HepG2 (cell line): ENCODE results near the gene RNASE7. TPM values are rescaled to one million over a fixed set of nuclear protein-coding genes. Genes with fewer than 3 reads are reported as not detected.
A peak's percentile ranks its signal among the peaks of the same experiment; 100 is the strongest.

Experiments
- ATF7 ChIP-seq, 2 experiments: fragments of 450-650 bp in 1 of 2; sonication (generic) in 1 of 2; formaldehyde crosslinking in 1 of 2; IDR thresholded peaks; 2 replicates each; pipeline versions ENCODE4 v1.4.0 to v1.6.1; 2016 to 2020; ENCODE audit warnings: antibody characterized with exemption in 1 of 2, mild to moderate bottlenecking in 1 of 2, missing genetic modification reagents in 1 of 2
- ATF7-NPFF ChIP-seq: sonication (generic); formaldehyde crosslinking; IDR thresholded peaks from 2 replicates; pipeline ENCODE4 v1.8.1; 2023; ENCODE audit warnings: mild to moderate bottlenecking, low read depth, missing genetic modification reagents, moderate library complexity
- BRD4 ChIP-seq: sonication (generic); formaldehyde crosslinking; IDR thresholded peaks from 2 replicates; pipeline ENCODE4 v1.4.0; 2020; ENCODE audit warnings: missing genetic modification reagents
- E2F5 ChIP-seq: sonication (generic); formaldehyde crosslinking; conservative IDR thresholded peaks from 2 replicates; pipeline ENCODE4 v1.4.0; 2020; ENCODE audit warnings: missing genetic modification reagents
- EED ChIP-seq: sonication (generic); formaldehyde crosslinking; IDR thresholded peaks from 2 replicates; pipeline ENCODE4 v1.5.0; 2020; ENCODE audit warnings: mild to moderate bottlenecking, missing genetic modification reagents
- FOXC1 ChIP-seq: sonication (generic); formaldehyde crosslinking; IDR thresholded peaks from 2 replicates; pipeline ENCODE4 v1.8.0; 2022; ENCODE audit warnings: mild to moderate bottlenecking, missing genetic modification reagents, borderline replicate concordance
- FOXK2 ChIP-seq: fragments of 450-650 bp; IDR thresholded peaks from 2 replicates; pipeline ENCODE4 v1.6.1; 2016
- GZF1 ChIP-seq: sonication (generic); formaldehyde crosslinking; IDR thresholded peaks from 2 replicates; pipeline ENCODE4 v1.5.1; 2020; ENCODE audit warnings: mild to moderate bottlenecking, missing genetic modification reagents
- HMG20B ChIP-seq: conservative IDR thresholded peaks from 2 replicates; pipeline ENCODE4 v1.6.1; 2016; ENCODE audit warnings: missing genetic modification reagents, missing compliant biosample characterization
- KDM1A ChIP-seq: IDR thresholded peaks from 2 replicates; pipeline ENCODE4 v1.6.1; 2016; ENCODE audit warnings: missing compliant biosample characterization
- LRRFIP1 ChIP-seq: sonication (generic); formaldehyde crosslinking; conservative IDR thresholded peaks from 2 replicates; pipeline ENCODE4 v1.4.0; 2020; ENCODE audit warnings: missing genetic modification reagents
- MED8 ChIP-seq: sonication (generic); formaldehyde crosslinking; IDR thresholded peaks from 2 replicates; pipeline ENCODE4 v1.8.1; 2023; ENCODE audit warnings: mild to moderate bottlenecking, missing genetic modification reagents; ENCODE audit not compliant: insufficient replicate concordance
- NFE2 ChIP-seq: sonication (generic); formaldehyde crosslinking; IDR thresholded peaks from 2 replicates; pipeline ENCODE4 v1.4.0; 2020; ENCODE audit warnings: missing genetic modification reagents
- NR3C1 ChIP-seq: sonication (generic); formaldehyde crosslinking; IDR thresholded peaks from 2 replicates; pipeline ENCODE4 v1.4.0; 2020; ENCODE audit warnings: missing genetic modification reagents
- PCBP2 ChIP-seq: fragments of 200-400 bp; formaldehyde crosslinking; optimal IDR thresholded peaks from 2 replicates; pipeline ENCODE3; 2018; ENCODE audit warnings: low read length, low read depth; ENCODE audit not compliant: poor library complexity, severe bottlenecking
- POLR2G ChIP-seq: fragments of 200-400 bp; formaldehyde crosslinking; IDR thresholded peaks from 2 replicates; pipeline ENCODE4 v1.6.1; 2018; ENCODE audit warnings: mild to moderate bottlenecking, low read depth, low read length, moderate library complexity
- PRMT3 ChIP-seq: sonication (generic); formaldehyde crosslinking; IDR thresholded peaks from 2 replicates; pipeline ENCODE4 v1.8.1; 2022; ENCODE audit warnings: low read depth, mild to moderate bottlenecking, moderate library complexity, missing genetic modification reagents, borderline replicate concordance
- RFXANK ChIP-seq: IDR thresholded peaks from 2 replicates; pipeline ENCODE4 v1.6.1; 2016
- SETDB1 ChIP-seq: sonication (generic); formaldehyde crosslinking; IDR thresholded peaks from 2 replicates; pipeline ENCODE4 v1.5.1; 2020; ENCODE audit warnings: missing genetic modification reagents, mild to moderate bottlenecking, borderline replicate concordance
- TCF7L2 ChIP-seq: IDR thresholded peaks from 2 replicates; pipeline ENCODE4 v1.6.1; 2011; ENCODE audit warnings: mild to moderate bottlenecking, low read depth, low read length, moderate library complexity
- ZFAT ChIP-seq: sonication (generic); formaldehyde crosslinking; conservative IDR thresholded peaks from 2 replicates; pipeline ENCODE4 v1.8.1; 2023; ENCODE audit warnings: missing genetic modification reagents, inconsistent platforms
- ZNF121 ChIP-seq: sonication (generic); formaldehyde crosslinking; IDR thresholded peaks from 2 replicates; pipeline ENCODE4 v1.5.0; 2020; ENCODE audit warnings: mild to moderate bottlenecking, missing genetic modification reagents
- ZNF296 ChIP-seq: sonication (generic); formaldehyde crosslinking; conservative IDR thresholded peaks from 2 replicates; pipeline ENCODE4 v1.5.0; 2020; ENCODE audit warnings: mild to moderate bottlenecking, missing genetic modification reagents
- ZNF30 ChIP-seq: sonication (generic); formaldehyde crosslinking; IDR thresholded peaks from 2 replicates; pipeline ENCODE4 v1.5.0; 2020; ENCODE audit warnings: mild to moderate bottlenecking, missing genetic modification reagents
- ZNF367 ChIP-seq: sonication (generic); formaldehyde crosslinking; IDR thresholded peaks from 2 replicates; pipeline ENCODE4 v1.4.0; 2020; ENCODE audit warnings: missing genetic modification reagents, borderline replicate concordance
- ZNF773 ChIP-seq: sonication (generic); formaldehyde crosslinking; IDR thresholded peaks from 2 replicates; pipeline ENCODE4 v1.4.0; 2020; ENCODE audit warnings: missing genetic modification reagents, borderline replicate concordance
- ZSCAN21 ChIP-seq: sonication (generic); formaldehyde crosslinking; IDR thresholded peaks from 2 replicates; pipeline ENCODE4 v1.8.0; 2022; ENCODE audit warnings: mild to moderate bottlenecking, missing genetic modification reagents, moderate library complexity, borderline replicate concordance
- polyA plus RNA-seq, 8 experiments: library from polyadenylated mRNA; depleted of rRNA in 3 of 8; stranded (reverse) in 7 of 8; unstranded in 1 of 8; fragments of >200 nt; fragmentation: Illumina TruSeq in 4 of 8; extraction: Trizol in 4 of 8; gene quantifications; 2 replicates each; pipeline versions ENCODE4 v1.2.1 to v1.2.3, GENCODE V29; 2011 to 2016; ENCODE audit warnings: low read depth in 4 of 8, missing spikeins in 1 of 8, mixed read lengths in 1 of 8; ENCODE audit not compliant: insufficient read depth in 1 of 8
- total RNA-seq, 5 experiments: library from RNA; depleted of rRNA; stranded (reverse); fragments of >200 nt; fragmentation: Illumina TruSeq; extraction: Trizol; gene quantifications; 2 replicates each; pipeline ENCODE4 v1.2.3, GENCODE V29; 2016; ENCODE audit warnings: low read depth in 1 of 5
- TF ChIP-seq, protein P1 (sequence below): sonication (generic); formaldehyde crosslinking; IDR thresholded peaks from 2 replicates; pipeline ENCODE4 v1.5.0; 2020; ENCODE audit warnings: missing genetic modification reagents

RNASE7 gene
- total and polyA plus RNA-seq, 2 of the 13 experiments (the other 11 are each of a cell fraction or from before 2014, with no cell fraction given), result 0.04 TPM; not detected in 1

GRCh38 chr14:21068521-21069387, 26.6 kb downstream of the RNASE7 start (continued):
- no peak for TF ChIP-seq SETDB1 (CRISPR knock-in tag)
- no peak for TF ChIP-seq HMG20B (CRISPR knock-in tag)
- TF ChIP-seq NFE2 (CRISPR knock-in tag), result no peak
- no peak for TF ChIP-seq ATF7 (IDR thresholded peaks at IDR 0.05)
- TF ChIP-seq ATF7 (CRISPR knock-in tag; IDR thresholded peaks at IDR 0.05), result 0 out of 2 replicates have a peak, but pooled peaks have one; percentile 47
- no peak for TF ChIP-seq NR3C1 (CRISPR knock-in tag)
- TF ChIP-seq ZFAT (CRISPR knock-in tag), result no peak
- no peak; the same call in 1 of the 2 replicates for TF ChIP-seq EED (CRISPR knock-in tag)
- TF ChIP-seq ZNF30, result no peak
- TF ChIP-seq ZNF121 (CRISPR knock-in tag), result no peak
- TF ChIP-seq ZSCAN21 (CRISPR knock-in tag), result no peak
- TF ChIP-seq RFXANK (CRISPR knock-in tag), result no peak; the same call in 1 of the 2 replicates
- TF ChIP-seq MED8 (CRISPR knock-in tag), result no peak
- no peak for TF ChIP-seq ZNF367 (CRISPR knock-in tag)
- TF ChIP-seq GZF1, result no peak
- TF ChIP-seq, protein P1, sequence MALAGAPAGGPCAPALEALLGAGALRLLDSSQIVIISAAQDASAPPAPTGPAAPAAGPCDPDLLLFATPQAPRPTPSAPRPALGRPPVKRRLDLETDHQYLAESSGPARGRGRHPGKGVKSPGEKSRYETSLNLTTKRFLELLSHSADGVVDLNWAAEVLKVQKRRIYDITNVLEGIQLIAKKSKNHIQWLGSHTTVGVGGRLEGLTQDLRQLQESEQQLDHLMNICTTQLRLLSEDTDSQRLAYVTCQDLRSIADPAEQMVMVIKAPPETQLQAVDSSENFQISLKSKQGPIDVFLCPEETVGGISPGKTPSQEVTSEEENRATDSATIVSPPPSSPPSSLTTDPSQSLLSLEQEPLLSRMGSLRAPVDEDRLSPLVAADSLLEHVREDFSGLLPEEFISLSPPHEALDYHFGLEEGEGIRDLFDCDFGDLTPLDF (CRISPR knock-in tag), result no peak
- no peak for TF ChIP-seq TCF7L2
- TF ChIP-seq FOXC1 (CRISPR knock-in tag), result no peak; the same call in 1 of the 2 replicates
- TF ChIP-seq PRMT3, result no peak
- TF ChIP-seq ZNF773 (CRISPR knock-in tag), result no peak
- no peak for TF ChIP-seq LRRFIP1 (CRISPR knock-in tag)
- no peak for TF ChIP-seq KDM1A
- TF ChIP-seq ATF7-NPFF (CRISPR knock-in tag), result no peak
- TF ChIP-seq E2F5, result no peak
- TF ChIP-seq PCBP2, result no peak
- TF ChIP-seq POLR2G, result peak; percentile 18; the same call in 1 of the 2 replicates
- no peak for TF ChIP-seq BRD4 (CRISPR knock-in tag)
- TF ChIP-seq ZNF296 (CRISPR knock-in tag), result no peak
- no peak for TF ChIP-seq FOXK2
